GM21360 (cell line): ENCODE data around the gene TMPRSS11F.
A peak's percentile ranks its signal among the peaks of the same experiment; 100 is the strongest.
"Not testable (repeated sequence)": the region's sequence is repeated elsewhere in the genome, so short reads cannot be mapped to it uniquely, and the experiment has no call there.

Source experiments
- ATAC-seq: cut with Tn5 transposase; IDR thresholded peaks from one replicate; pipeline ENCODE4 v1.9.1; 2021; ENCODE audit warnings: mild to moderate bottlenecking, moderate library complexity; ENCODE audit not compliant: unreplicated experiment

Gene TMPRSS11F

DNA sequence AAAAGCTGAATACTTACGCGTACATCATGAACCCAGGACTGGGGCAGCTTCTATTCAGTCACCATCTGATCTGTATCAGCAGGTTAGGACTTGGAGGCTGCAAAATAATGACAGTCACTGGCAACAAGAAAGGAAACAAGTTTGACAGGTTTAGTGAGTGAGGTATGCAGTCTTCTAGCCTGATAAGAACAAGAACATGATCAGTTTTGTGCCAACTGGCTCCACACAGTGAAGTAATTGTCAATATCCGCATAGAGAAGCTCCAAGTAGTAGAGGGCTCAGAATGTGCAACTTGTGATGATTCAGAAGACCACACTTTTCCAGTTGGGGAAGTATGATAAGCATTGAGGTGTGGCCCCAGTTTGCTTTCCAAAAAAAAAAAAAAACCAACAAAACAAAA is at the start of gene TMPRSS11F:
TSS of gene TMPRSS11F (minus strand) at position 77 of the 400 bp plus-strand sequence. CDS start at position 28, 49 bp downstream.
- ATAC-seq = no peak

GRCh38 chr4:68176904-68177303 is 47.2 kb upstream of the TMPRSS11F start:
- no peak for ATAC-seq

DNA sequence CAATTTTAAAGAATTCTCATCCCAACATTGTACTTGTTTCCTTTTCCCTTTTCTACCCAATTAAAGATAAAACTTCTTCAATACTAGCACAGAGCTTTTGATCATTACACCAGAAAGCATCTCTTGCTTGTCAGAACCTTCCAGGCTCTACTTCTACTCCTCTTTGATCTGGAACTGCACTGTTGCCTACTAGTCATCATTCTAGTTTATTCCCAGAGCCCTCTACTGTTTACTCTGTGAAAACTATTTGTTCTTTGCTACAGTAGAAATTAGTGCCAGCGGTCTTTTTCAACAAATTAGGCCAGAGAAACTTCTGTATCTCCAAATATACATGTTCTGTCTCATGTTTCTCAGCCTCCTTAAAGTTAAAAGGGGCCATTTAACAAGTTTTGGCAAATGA is 46.8 kb upstream of the TMPRSS11F start:
- ATAC-seq = no peak

DNA sequence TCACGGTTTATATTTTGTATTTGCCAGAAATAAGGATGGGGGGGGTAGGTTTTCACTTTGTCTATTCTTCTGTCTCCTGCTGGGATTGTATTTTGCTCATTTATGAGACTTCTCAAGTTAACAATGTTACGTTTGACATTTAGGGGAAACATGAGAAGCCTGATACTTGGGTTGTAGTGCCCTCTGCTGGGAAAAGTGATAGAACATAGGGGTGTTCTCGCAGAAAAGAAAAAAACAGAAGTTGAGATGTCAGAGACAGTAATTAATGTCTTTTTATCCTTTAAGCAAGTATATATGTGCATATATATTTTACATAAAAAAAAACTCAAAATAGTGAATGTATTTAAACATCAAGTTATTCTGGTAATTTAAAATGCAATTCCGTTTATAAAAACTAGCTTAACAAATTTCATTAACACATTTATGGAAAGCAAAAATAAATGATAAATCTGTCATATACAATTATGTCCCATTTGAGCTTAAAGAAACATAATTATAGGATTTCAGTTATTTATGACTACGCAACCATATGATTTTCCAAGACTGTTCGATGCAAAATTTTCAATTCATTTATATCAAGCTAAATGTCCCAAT is 46.0 kb upstream of the TMPRSS11F start:
- peak; percentile 93 for ATAC-seq

- not testable (repeated sequence) for ATAC-seq
These were observed 44.7 kb upstream of the TMPRSS11F start for GRCh38 chr4:68174389-68174788.

DNA sequence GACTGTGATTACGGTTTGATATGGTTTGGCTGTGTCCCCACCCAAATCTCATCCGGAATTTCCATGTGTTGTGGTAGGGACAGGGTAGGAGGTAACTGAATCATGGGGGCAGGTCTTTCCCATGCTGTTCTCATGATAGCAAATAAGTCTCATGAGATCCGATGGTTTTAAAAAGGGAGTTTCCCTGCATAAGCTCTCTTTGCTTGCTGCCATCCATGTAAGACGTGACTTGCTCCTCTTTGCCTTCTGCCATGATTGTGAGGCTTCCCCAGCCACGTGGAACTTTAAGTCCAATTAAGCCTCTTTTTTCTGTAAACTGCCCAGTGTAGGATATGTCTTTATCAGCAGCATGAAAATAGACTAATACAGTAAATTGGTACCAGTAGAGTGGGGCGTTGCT is 42.5 kb upstream of the TMPRSS11F start:
- ATAC-seq = not testable (repeated sequence)

GRCh38 chr4:68167706-68168105 is 38.0 kb upstream of the TMPRSS11F start:
- no peak for ATAC-seq

- no peak for ATAC-seq
These were observed 37.5 kb upstream of the TMPRSS11F start for GRCh38 chr4:68167166-68167565.

DNA sequence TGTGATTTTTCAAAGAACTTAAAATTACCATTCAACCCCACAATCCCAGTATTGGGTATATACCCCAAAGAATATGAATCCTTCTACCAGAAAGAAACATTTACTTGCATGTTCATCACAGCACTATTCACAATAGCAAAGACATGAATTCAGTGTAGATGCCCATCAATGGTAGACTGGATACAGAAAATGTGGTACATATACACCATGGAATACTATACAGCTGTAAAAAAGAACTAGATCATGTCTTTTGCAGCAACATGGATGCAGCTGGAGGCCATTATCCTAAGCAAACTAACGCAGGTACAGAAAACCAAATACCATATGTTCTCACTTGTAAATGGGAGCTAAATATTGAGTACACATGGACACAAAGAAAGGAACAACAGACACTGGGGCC is 34.1 kb upstream of the TMPRSS11F start:
- no peak for ATAC-seq

GRCh38 chr4:68162196-68162595 is 32.5 kb upstream of the TMPRSS11F start:
- no peak for ATAC-seq

GRCh38 chr4:68152411-68152810 is 22.7 kb upstream of the TMPRSS11F start:
- ATAC-seq = no peak

DNA sequence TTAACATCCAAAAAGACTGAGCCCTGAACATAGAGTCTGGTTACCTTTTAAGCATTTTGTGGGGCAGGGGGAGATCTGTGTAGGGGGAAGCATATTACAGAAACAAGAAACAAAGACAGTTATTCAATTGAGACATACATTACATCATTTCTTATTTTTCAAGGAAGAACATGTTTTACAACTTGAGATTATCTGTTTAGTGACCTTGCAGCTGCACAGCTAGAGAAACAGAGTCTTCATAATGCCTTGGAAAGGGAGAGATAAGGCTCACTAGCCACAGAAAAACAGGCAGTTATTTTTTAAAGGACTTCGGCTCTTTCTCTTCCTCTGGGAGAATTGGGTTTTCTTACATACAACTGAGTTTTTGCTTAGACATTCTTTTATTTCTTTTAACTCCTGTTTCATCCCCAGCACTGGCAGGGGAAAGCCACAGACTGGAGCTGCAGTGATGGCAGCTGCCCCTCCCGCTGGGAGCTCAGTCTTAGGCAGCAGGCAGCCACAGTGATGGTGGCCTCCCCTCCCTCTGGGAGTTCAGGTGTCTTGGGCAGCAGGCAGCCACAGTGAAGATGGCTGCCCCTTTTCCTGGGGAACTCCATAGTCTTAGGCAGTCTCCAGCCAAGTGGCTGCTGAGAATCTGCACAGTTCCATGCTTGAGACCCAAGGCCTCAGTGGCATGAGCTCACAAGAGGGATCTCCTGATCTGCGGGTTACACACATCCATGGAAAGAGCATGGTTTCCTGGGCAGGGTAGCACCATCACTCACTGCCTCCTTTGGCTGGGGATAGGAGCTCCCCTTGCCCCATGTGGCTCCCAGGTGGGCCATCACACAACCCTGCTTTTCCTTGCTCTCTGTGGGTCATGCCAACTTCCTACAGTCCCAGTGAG is 19.4 kb upstream of the TMPRSS11F start:
- ATAC-seq = no peak

GRCh38 chr4:68147079-68147478 is 17.4 kb upstream of the TMPRSS11F start:
- no peak for ATAC-seq

DNA sequence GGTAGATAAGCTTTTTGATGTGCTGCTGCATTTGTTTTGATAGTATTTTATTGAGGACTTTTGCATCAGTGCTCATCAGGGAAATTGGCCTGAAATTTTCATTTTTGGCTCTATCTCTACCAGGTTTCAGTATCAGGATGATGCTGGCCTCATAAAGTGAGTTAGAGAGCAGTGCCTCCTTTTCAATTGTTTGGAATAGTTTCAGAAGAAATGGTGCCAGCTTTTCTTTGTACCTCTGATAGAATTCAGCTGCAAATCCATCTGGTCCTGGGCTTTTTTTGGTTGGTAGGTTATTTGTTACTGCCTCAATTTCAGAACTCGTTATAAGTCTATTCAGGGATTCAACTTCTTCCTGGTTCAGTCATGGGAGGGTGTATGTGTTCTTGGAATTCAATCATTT is 15.6 kb upstream of the TMPRSS11F start:
- no peak for ATAC-seq

- no peak for ATAC-seq
These were observed 12.2 kb upstream of the TMPRSS11F start for GRCh38 chr4:68141852-68142251.

GRCh38 chr4:68132342-68132741 is 2.7 kb upstream of the TMPRSS11F start:
- ATAC-seq = no peak

GRCh38 chr4:68124262-68124661 is 5.4 kb downstream of the TMPRSS11F start:
- no peak for ATAC-seq

- ATAC-seq = no peak
These were observed 6.1 kb downstream of the TMPRSS11F start for GRCh38 chr4:68123525-68123924.

- ATAC-seq = no peak
These were observed 9.7 kb downstream of the TMPRSS11F start for GRCh38 chr4:68119921-68120320.

GRCh38 chr4:68110441-68110840 is 19.2 kb downstream of the TMPRSS11F start:
- ATAC-seq = no peak

DNA sequence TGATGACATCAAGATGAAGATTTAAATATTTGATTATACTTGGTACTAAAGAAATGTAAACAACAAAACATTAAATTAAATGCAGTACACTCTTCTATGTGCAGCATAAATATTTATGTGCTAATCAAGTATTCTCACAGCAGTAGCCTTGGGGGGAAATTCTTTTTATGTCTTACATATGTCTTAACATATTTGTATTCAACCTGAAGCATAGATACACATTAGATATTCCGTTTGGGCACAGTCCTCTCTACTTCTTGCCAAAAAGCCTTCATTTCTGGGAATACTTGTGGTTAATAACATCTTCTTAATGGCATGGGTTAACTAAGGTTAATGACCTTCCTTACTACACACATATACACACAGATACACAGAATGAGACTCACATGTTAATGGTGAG is 19.8 kb downstream of the TMPRSS11F start:
- ATAC-seq = no peak

DNA sequence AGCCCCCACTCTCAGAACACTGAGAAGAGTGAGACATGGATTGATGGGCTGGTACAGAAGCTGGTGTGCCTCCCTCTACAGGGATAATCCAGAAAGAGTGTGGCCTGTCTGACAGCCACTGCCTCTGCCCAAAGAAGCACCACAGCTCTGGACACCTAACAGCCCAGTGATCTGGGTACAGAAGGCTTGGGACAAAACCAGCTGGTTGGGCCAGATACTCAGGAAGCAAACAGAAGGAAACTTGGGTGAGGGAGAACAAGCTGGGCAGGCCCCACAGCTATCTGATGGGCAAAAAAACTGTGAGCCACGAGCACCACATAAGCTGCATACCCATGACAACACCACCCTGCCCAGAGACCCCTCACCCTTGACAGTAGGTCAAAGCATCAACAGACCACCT is 46.9 kb downstream of the TMPRSS11F start:
- no peak for ATAC-seq
